ENCODE data around the gene MVK. TPM values are rescaled to one million over a fixed set of nuclear protein-coding genes. Genes with fewer than 3 reads are reported as not detected.

The MVK gene
- polyA plus RNA-seq, 1 of the 3 experiments (the other 2 are of a cell fraction): 7.0 TPM

DNA sequence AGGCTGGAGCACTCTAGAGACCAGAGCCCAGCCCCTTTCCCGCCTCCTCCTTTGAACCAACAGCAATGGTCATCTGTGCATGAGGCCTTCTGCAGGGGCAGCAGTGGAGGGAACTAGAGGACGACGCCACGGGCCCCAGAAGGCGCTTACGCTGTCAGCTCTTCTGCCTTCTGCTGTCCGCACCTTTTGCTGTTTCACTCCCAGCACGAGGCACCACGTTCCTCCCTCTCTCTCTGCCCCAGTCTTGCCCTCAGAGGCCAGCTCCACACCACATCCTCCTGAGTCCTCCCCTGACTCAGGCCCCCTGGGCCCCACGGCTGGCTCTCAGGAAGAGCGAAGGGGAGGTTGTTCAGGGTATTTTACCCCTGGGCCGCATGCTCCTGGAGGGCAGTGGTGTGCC lies 15.8 kb upstream of the MVK start:
- Histone ChIP-seq H3K9ac (no peak overlapping the region), H2AFZ (ENCODE audit: low read depth) (no peak overlapping the region), H3F3A (replicated peaks; ENCODE audit: insufficient read depth) (no peaks in the 10 kb centered on the region), H3K27me3 (ENCODE audit: insufficient read depth) (no peaks in the 10 kb centered on the region), H3K9me3 (no peaks in the 10 kb centered on the region), H3K4me2 (no peak overlapping the region), H3K27ac (ENCODE audit: low read depth in 2 of 2, low read length in 1 of 2) (no peak overlapping the region), H4K20me1 (ENCODE audit: insufficient read depth) (no peaks in the 10 kb centered on the region), H3K9me2 (no peaks in the 10 kb centered on the region), H3K4me1 (ENCODE audit: control insufficient read depth in 1 of 2, insufficient read depth in 2 of 2, low read depth in 1 of 2, low read length in 1 of 2) (peaks cover 0 to 30% of the 10 kb centered on the region in 2 experiments; a peak in 1 of 4 replicates), H3K79me2 (ENCODE audit: insufficient read depth) (no peaks in the 10 kb centered on the region), H3K36me3 (replicated peaks in 1 of 2; ENCODE audit: control insufficient read depth in 1 of 2, insufficient read depth in 2 of 2, low read length in 1 of 2) (no peaks in the 10 kb centered on the region), H3K4me3 (ENCODE audit: low read depth in 2 of 2, low read length in 1 of 2) (no peak overlapping the region)
- CTCF ChIA-PET: interaction anchor here (1.0 kb wide), 1 partner anchor 288 kb away, joined by 3 read pairs; no protein-coding TSS in a partner anchor
- no peak for DNase-seq
- POLR2A ChIA-PET: no interaction called here
- TF ChIP-seq JUND (IDR thresholded peaks at IDR 0.05) (no peak), GABPA (IDR thresholded peaks at IDR 0.05; ENCODE audit: low read depth) (no peak)
- TF ChIP-seq, protein P1, sequence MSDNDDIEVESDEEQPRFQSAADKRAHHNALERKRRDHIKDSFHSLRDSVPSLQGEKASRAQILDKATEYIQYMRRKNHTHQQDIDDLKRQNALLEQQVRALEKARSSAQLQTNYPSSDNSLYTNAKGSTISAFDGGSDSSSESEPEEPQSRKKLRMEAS (IDR thresholded peaks at IDR 0.05; ENCODE audit: low read depth): no peak
- 89% methylated on average over 11 of the region's 12 CpGs for WGBS (ENCODE audit: low lambda C conversion rate)

DNA sequence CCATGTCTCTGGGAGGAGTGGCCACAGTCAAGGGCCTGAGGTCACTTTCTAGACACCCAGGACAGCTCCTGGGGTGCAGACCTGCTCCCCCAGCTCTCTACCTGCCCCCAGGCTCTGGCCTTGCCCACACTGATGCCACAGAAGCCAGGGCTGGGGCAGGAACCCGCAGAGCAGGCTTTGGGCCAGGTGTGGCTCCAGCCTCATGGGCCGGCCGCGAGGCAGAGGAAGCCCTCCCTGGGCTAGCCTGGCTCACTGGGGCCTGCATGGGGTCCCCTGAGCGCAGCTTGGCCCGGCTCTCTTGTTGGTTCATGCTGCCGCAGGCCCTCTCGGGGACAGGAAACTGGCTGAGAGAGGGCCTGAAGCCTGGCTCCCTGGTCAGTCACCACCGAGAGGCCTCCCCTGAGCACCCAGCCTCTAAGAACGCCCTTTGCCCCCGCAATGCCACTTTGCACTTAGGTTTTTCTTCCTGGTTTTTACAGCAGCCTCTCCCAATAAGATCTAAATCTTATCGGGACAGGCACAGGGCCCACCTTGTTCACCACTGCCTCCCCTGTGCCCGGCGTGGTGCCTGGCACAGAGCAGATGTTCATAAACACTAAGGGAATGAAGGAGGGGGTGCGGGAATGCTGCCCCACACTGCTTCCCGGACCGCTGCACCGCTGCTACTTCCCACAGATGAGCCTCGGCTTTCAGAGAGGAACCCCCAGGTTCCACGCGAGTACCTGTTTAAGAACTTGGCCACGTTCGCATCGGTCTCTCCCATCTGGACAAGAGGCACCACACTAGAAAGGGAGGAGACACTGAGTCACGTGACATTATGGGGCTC lies 15.0 kb upstream of the MVK start:
- Histone ChIP-seq H3K9me2 (no peaks in the 10 kb centered on the region), H2AFZ (ENCODE audit: low read depth) (no peak overlapping the region), H3K36me3 (replicated peaks in 1 of 2; ENCODE audit: control insufficient read depth in 1 of 2, insufficient read depth in 2 of 2, low read length in 1 of 2) (no peaks in the 10 kb centered on the region), H3K9me3 (no peaks in the 10 kb centered on the region), H4K20me1 (ENCODE audit: insufficient read depth) (no peaks in the 10 kb centered on the region), H3F3A (replicated peaks; ENCODE audit: insufficient read depth) (no peaks in the 10 kb centered on the region), H3K79me2 (ENCODE audit: insufficient read depth) (no peaks in the 10 kb centered on the region), H3K27me3 (ENCODE audit: insufficient read depth) (no peaks in the 10 kb centered on the region), H3K27ac (ENCODE audit: low read depth in 2 of 2, low read length in 1 of 2) (no peak overlapping the region), H3K4me2 (no peak overlapping the region), H3K4me1 (ENCODE audit: control insufficient read depth in 1 of 2, insufficient read depth in 2 of 2, low read depth in 1 of 2, low read length in 1 of 2) (peaks cover 0 to 28% of the 10 kb centered on the region in 2 experiments; a peak in 1 of 4 replicates), H3K4me3 (ENCODE audit: low read depth in 2 of 2, low read length in 1 of 2) (no peak overlapping the region), H3K9ac (no peak overlapping the region)
- WGBS (ENCODE audit: low lambda C conversion rate): 90% methylated on average over 20 of the region's 25 CpGs
- no peak for DNase-seq
- POLR2A ChIA-PET: no interaction called here
- TF ChIP-seq EZH2phosphoT487 (IDR thresholded peaks at IDR 0.05; ENCODE audit: borderline replicate concordance, low read depth): no peak
- TF ChIP-seq ELF1 (IDR thresholded peaks at IDR 0.05): no peak
- no peak for TF ChIP-seq RXRA (IDR thresholded peaks at IDR 0.05; ENCODE audit: borderline replicate concordance, low read depth)
- TF ChIP-seq, protein P2, sequence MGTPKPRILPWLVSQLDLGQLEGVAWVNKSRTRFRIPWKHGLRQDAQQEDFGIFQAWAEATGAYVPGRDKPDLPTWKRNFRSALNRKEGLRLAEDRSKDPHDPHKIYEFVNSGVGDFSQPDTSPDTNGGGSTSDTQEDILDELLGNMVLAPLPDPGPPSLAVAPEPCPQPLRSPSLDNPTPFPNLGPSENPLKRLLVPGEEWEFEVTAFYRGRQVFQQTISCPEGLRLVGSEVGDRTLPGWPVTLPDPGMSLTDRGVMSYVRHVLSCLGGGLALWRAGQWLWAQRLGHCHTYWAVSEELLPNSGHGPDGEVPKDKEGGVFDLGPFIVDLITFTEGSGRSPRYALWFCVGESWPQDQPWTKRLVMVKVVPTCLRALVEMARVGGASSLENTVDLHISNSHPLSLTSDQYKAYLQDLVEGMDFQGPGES (IDR thresholded peaks at IDR 0.05; ENCODE audit: low read depth, low read length): no peak
- no peak for TF ChIP-seq POLR2AphosphoS5 (IDR thresholded peaks at IDR 0.05; ENCODE audit: low read depth, low read length)
- no peak for TF ChIP-seq REST (IDR thresholded peaks at IDR 0.05; ENCODE audit: low read depth, low read length)
- no peak for TF ChIP-seq RFX5 (IDR thresholded peaks at IDR 0.05; ENCODE audit: low read length)
- TF ChIP-seq GATA2 (CRISPR knock-in tag; IDR thresholded peaks at IDR 0.05): no peak
- TF ChIP-seq NFIC (IDR thresholded peaks at IDR 0.05; ENCODE audit: borderline replicate concordance): no peak
- TF ChIP-seq, protein P3, sequence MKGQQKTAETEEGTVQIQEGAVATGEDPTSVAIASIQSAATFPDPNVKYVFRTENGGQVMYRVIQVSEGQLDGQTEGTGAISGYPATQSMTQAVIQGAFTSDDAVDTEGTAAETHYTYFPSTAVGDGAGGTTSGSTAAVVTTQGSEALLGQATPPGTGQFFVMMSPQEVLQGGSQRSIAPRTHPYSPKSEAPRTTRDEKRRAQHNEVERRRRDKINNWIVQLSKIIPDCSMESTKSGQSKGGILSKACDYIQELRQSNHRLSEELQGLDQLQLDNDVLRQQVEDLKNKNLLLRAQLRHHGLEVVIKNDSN (IDR thresholded peaks at IDR 0.05; ENCODE audit: borderline replicate concordance, low read depth): no peak
- TF ChIP-seq JUND (IDR thresholded peaks at IDR 0.05): no peak
- TF ChIP-seq FOXM1 (IDR thresholded peaks at IDR 0.05; ENCODE audit: low read depth): no peak
- no peak for TF ChIP-seq EP300 (IDR thresholded peaks at IDR 0.05; ENCODE audit: borderline replicate concordance in 1 of 2, low read depth in 1 of 2, low read length in 1 of 2)
- no peak for TF ChIP-seq MEF2A (IDR thresholded peaks at IDR 0.05; ENCODE audit: borderline replicate concordance, low read depth)
- no peak for TF ChIP-seq FOXJ3 (CRISPR knock-in tag; IDR thresholded peaks at IDR 0.05)
- CTCF ChIA-PET: interaction anchor here (1.0 kb wide), 1 partner anchor 287 kb away, joined by 3 read pairs; no protein-coding TSS in a partner anchor
